SK-N-SH treated with all-trans-retinoic acid at 6 μM for 48 hours (cell line): ENCODE measurements around the gene C1D.

ENCODE experiments used
- ATAC-seq: fragments of 200-7000 bp; cut with Tn5 transposase; 3 replicates; pipeline ENCODE4 v1.9.1; 2020; ENCODE audit warnings: mild to moderate bottlenecking, moderate library complexity
- ARNTL ChIP-seq: fragments of 450-650 bp; formaldehyde crosslinking; IDR thresholded peaks from 2 replicates; pipeline ENCODE4 v1.5.0; 2020; ENCODE audit warnings: low read depth, mild to moderate bottlenecking, moderate library complexity, borderline replicate concordance
- BACH2 ChIP-seq: fragments of 250-450 bp; sonication (Bioruptor Pico); IDR thresholded peaks from 2 replicates; pipeline ENCODE4 v1.9.0; 2021; ENCODE audit warnings: mild to moderate bottlenecking, borderline replicate concordance
- CSRNP3 ChIP-seq: fragments of 250-450 bp; sonication (Bioruptor Pico); IDR thresholded peaks from 2 replicates; pipeline ENCODE4 v1.5.1; 2021; ENCODE audit warnings: mild to moderate bottlenecking, moderate library complexity
- ESRRG ChIP-seq: fragments of 250-450 bp; sonication (Bioruptor Pico); IDR thresholded peaks from 2 replicates; pipeline ENCODE4 v1.6.1; 2021; ENCODE audit warnings: mild to moderate bottlenecking
- GLIS3 ChIP-seq: fragments of 250-450 bp; sonication (Bioruptor Pico); IDR thresholded peaks from 2 replicates; pipeline ENCODE4 v1.5.0; 2020; ENCODE audit warnings: mild to moderate bottlenecking, moderate library complexity
- OSR1 ChIP-seq: fragments of 250-450 bp; sonication (Bioruptor Pico); IDR thresholded peaks from 2 replicates; pipeline ENCODE4 v1.8.0; 2022; ENCODE audit warnings: moderate library complexity, mild to moderate bottlenecking, inconsistent platforms
- PATZ1 ChIP-seq: fragments of 250-450 bp; sonication (Bioruptor Pico); IDR thresholded peaks from 2 replicates; pipeline ENCODE4 v1.8.0; 2020; ENCODE audit warnings: mild to moderate bottlenecking, moderate library complexity, borderline replicate concordance
- POU6F1 ChIP-seq: fragments of 250-450 bp; sonication (Bioruptor Pico); IDR thresholded peaks from 2 replicates; pipeline ENCODE4 v1.8.0; 2021; ENCODE audit warnings: low read depth, mild to moderate bottlenecking, moderate library complexity, borderline replicate concordance
- PPARA ChIP-seq: fragments of 250-450 bp; sonication (Bioruptor Pico); IDR thresholded peaks from 2 replicates; pipeline ENCODE4 v1.5.0; 2020; ENCODE audit warnings: mild to moderate bottlenecking, borderline replicate concordance
- RARB ChIP-seq: fragments of 250-450 bp; sonication (Bioruptor Pico); IDR thresholded peaks from 2 replicates; pipeline ENCODE4 v1.8.0; 2021; ENCODE audit warnings: mild to moderate bottlenecking, moderate library complexity
- SNAI2 ChIP-seq: fragments of 250-450 bp; sonication (Bioruptor Pico); IDR thresholded peaks from 2 replicates; pipeline ENCODE4 v1.5.0; 2020; ENCODE audit warnings: mild to moderate bottlenecking, moderate library complexity
- TCF4 ChIP-seq: fragments of 250-450 bp; sonication (Bioruptor Pico); IDR thresholded peaks from 2 replicates; pipeline ENCODE4 v1.8.0; 2021; ENCODE audit warnings: mild to moderate bottlenecking, moderate library complexity, borderline replicate concordance
- TOX ChIP-seq: fragments of 250-450 bp; sonication (Bioruptor Pico); IDR thresholded peaks from 2 replicates; pipeline ENCODE4 v1.8.0; 2021; ENCODE audit warnings: mild to moderate bottlenecking, moderate library complexity, borderline replicate concordance
- TSHZ2 ChIP-seq: fragments of 250-450 bp; sonication (Bioruptor Pico); IDR thresholded peaks from 2 replicates; pipeline ENCODE4 v1.5.0; 2020; ENCODE audit warnings: mild to moderate bottlenecking, moderate library complexity
- ZC3H10 ChIP-seq: fragments of 250-450 bp; sonication (Bioruptor Pico); IDR thresholded peaks from 2 replicates; pipeline ENCODE4 v1.5.1; 2021; ENCODE audit warnings: mild to moderate bottlenecking, moderate library complexity
- ZFP3 ChIP-seq: fragments of 250-450 bp; sonication (Bioruptor Pico); IDR thresholded peaks from 2 replicates; pipeline ENCODE4 v1.5.0; 2020; ENCODE audit warnings: mild to moderate bottlenecking, moderate library complexity
- ZFP30 ChIP-seq: fragments of 450-650 bp; formaldehyde crosslinking; IDR thresholded peaks from 2 replicates; pipeline ENCODE4 v1.5.0; 2022; ENCODE audit warnings: mild to moderate bottlenecking, moderate library complexity
- ZNF565 ChIP-seq: fragments of 450-650 bp; formaldehyde crosslinking; conservative IDR thresholded peaks from 2 replicates; pipeline ENCODE4 v1.5.0; 2020; ENCODE audit warnings: low read depth, mild to moderate bottlenecking, moderate library complexity
- ZNF70 ChIP-seq: fragments of 450-650 bp; formaldehyde crosslinking; IDR thresholded peaks from 2 replicates; pipeline ENCODE4 v1.5.0; 2020; ENCODE audit warnings: mild to moderate bottlenecking, moderate library complexity

C1D gene

GRCh38 chr2:68039317-68039716, 23.5 kb downstream of the C1D start:
- TF ChIP-seq RARB (CRISPR knock-in tag) (no peak), CSRNP3 (CRISPR knock-in tag) (no peak), POU6F1 (CRISPR knock-in tag) (peak; percentile 19; the same call in 1 of the 2 replicates), ZNF70 (CRISPR knock-in tag) (no peak), PPARA (no peak), SNAI2 (CRISPR knock-in tag) (no peak), TCF4 (CRISPR knock-in tag) (no peak), PATZ1 (CRISPR knock-in tag) (no peak), ZFP3 (CRISPR knock-in tag) (no peak), ZC3H10 (CRISPR knock-in tag) (0 out of 2 replicates have a peak, but pooled peaks have one; percentile 52), ZFP30 (no peak), ARNTL (CRISPR knock-in tag) (no peak), GLIS3 (CRISPR knock-in tag) (no peak), ESRRG (CRISPR knock-in tag) (no peak), OSR1 (CRISPR knock-in tag) (no peak), TOX (CRISPR knock-in tag) (peak; percentile 69), ZNF565 (CRISPR knock-in tag) (no peak)
- peak; percentile 70 for ATAC-seq

GRCh38 chr2:68032702-68033101, 30.1 kb downstream of the C1D start:
- ATAC-seq = no peak
- TF ChIP-seq POU6F1 (CRISPR knock-in tag) = no peak
- TF ChIP-seq TSHZ2 (CRISPR knock-in tag) = no peak
- TF ChIP-seq BACH2 (CRISPR knock-in tag) = no peak
- TF ChIP-seq CSRNP3 (CRISPR knock-in tag) = no peak
- TF ChIP-seq, all 23 proteins: peak for 0
